Measurements from ENCODE around the gene PKN3.

GRCh38 chr9:128704356-128704670 lies 2.0 kb downstream of the PKN3 start:
- TF ChIP-seq POLR2A (IDR thresholded peaks at IDR 0.05) (no peak), CTCF (IDR thresholded peaks at IDR 0.05 in 4 of 5, conservative IDR thresholded peaks at IDR 0.05 in 1 of 5) (no peak)

Measured in gastrocnemius medialis (tissue), 4 donors.